CD4-positive, CD25-positive, alpha-beta regulatory T cell (primary cell): Measurements from ENCODE around the gene KAT6B. TPM values are rescaled to one million over a fixed set of nuclear protein-coding genes. Genes with fewer than 3 reads are reported as not detected.

Experiments used
- ATAC-seq, 2 donors: fragments of 150-1000 bp; cut with Tn5 transposase; one replicate each; pipeline ENCODE4 v1.10.0; 2021; ENCODE audit warnings: low read depth in 2 of 2, moderate number of reproducible peaks in 2 of 2, moderate library complexity in 1 of 2
- DNase-seq, 3 donors: peaks; one replicate each; pipeline versions ENCODE4 v3.0.0 to v3.0.0-alpha.2; 2012 to 2022; ENCODE audit warnings: mixed read lengths in 1 of 3
- H3K27ac ChIP-seq: one replicate; pipeline ENCODE4 v1.7.0; 2013; ENCODE audit warnings: mild to moderate bottlenecking, low read length; ENCODE audit not compliant: insufficient read depth, poor library complexity, severe bottlenecking
- H3K27me3 ChIP-seq: one replicate; pipeline ENCODE4 v1.7.0; 2013; ENCODE audit warnings: low read length; ENCODE audit not compliant: control insufficient read depth, insufficient read depth
- H3K36me3 ChIP-seq: one replicate; pipeline ENCODE4 v1.7.0; 2013; ENCODE audit warnings: mild to moderate bottlenecking, low read length, moderate library complexity; ENCODE audit not compliant: control insufficient read depth, insufficient read depth
- H3K4me1 ChIP-seq: 2 replicates; pipeline ENCODE4 v1.7.0; 2013; ENCODE audit warnings: mild to moderate bottlenecking, low read length; ENCODE audit not compliant: insufficient read depth, control insufficient read depth, poor library complexity, severe bottlenecking
- H3K4me3 ChIP-seq: one replicate; pipeline ENCODE4 v1.7.0; 2013; ENCODE audit warnings: low read depth, mild to moderate bottlenecking, low read length, moderate library complexity
- H3K9me3 ChIP-seq, 2 experiments: 1 replicate in 1 of 2; 2 replicates in 1 of 2; pipeline ENCODE4 v1.7.0; 2013; ENCODE audit warnings: low read length in 2 of 2, mild to moderate bottlenecking in 1 of 2, moderate library complexity in 1 of 2; ENCODE audit not compliant: control insufficient read depth in 2 of 2
- H3K27ac Mint-ChIP-seq, 3 donors: one replicate each; pipeline ENCODE4 v1.8.0; 2020 to 2022; ENCODE audit warnings: mild to moderate bottlenecking in 3 of 3, mixed read lengths in 3 of 3, moderate library complexity in 2 of 3
- H3K27me3 Mint-ChIP-seq: one replicate; pipeline ENCODE4 v1.8.0; 2022; ENCODE audit warnings: mild to moderate bottlenecking, mixed read lengths
- H3K36me3 Mint-ChIP-seq: one replicate; pipeline ENCODE4 v1.8.0; 2020; ENCODE audit warnings: mixed read lengths
- H3K4me1 Mint-ChIP-seq, 4 donors: one replicate each; pipeline ENCODE4 v1.8.0; 2020 to 2022; ENCODE audit warnings: mixed read lengths in 4 of 4, mild to moderate bottlenecking in 1 of 4
- H3K4me3 Mint-ChIP-seq, 4 donors: one replicate each; pipeline ENCODE4 v1.8.0; 2020 to 2022; ENCODE audit warnings: mild to moderate bottlenecking in 4 of 4, mixed read lengths in 4 of 4, moderate library complexity in 3 of 4
- H3K9me3 Mint-ChIP-seq, 7 donors: one replicate each; pipeline ENCODE4 v1.8.0; 2020 to 2022; ENCODE audit warnings: mixed read lengths in 7 of 7, mild to moderate bottlenecking in 3 of 7, moderate library complexity in 2 of 7
- polyA plus RNA-seq, 4 donors: library from polyadenylated mRNA; unstranded; fragments of 300-500 nt; fragmentation: Illumina TruSeq; gene quantifications; one replicate each; pipeline ENCODE4 v1.2.3, GENCODE V29; 2021
- total RNA-seq: library from RNA; stranded (reverse); gene quantifications from one replicate; pipeline ENCODE4 v1.2.3, GENCODE V29; 2022

Gene KAT6B
- total and polyA plus RNA-seq, 5 donors from 2014 or later = 14.5 to 67.1 (median 16.6) TPM

DNA sequence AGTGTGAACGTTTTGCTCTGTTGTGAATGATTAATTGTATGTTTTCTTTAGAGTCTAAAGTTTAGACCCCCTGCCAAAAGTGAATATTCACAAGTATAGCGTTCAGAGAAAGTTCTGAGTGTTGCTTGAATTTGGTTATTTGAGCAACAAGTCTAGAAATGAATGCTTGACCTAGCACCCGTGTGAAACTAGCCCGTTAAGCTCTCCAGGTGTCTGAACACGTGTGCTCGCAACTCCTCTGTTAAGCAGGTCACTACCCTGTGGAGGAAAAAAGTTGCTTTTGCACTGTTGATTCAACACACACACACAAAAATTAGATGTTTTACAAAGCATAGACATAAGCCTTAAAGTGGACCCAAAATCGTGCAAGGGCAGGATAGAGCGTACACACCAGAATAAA is 206.4 kb downstream of the KAT6B start:
- ATAC-seq = no peak
- H3K4me1 ChIP-seq = no peaks in the 10 kb centered on the region
- H3K36me3 Mint-ChIP-seq = peaks cover 34% of the 10 kb centered on the region
- peaks cover 0 to 1% (median 0%) of the 10 kb centered on the region in 7 donors for H3K9me3 Mint-ChIP-seq
- H3K27me3 ChIP-seq = no peaks in the 10 kb centered on the region
- no peak overlapping the region for H3K4me3 Mint-ChIP-seq
- peaks cover 27% of the 10 kb centered on the region for H3K36me3 ChIP-seq
- DNase-seq = no peak
- H3K9me3 ChIP-seq = no peaks in the 10 kb centered on the region
- no peak overlapping the region for H3K27ac ChIP-seq
- no peak overlapping the region for H3K4me3 ChIP-seq
- peaks cover 15 to 29% (median 20%) of the 10 kb centered on the region in 4 donors for H3K4me1 Mint-ChIP-seq
- peaks cover 4% of the 10 kb centered on the region for H3K27me3 Mint-ChIP-seq
- no peak overlapping the region for H3K27ac Mint-ChIP-seq

DNA sequence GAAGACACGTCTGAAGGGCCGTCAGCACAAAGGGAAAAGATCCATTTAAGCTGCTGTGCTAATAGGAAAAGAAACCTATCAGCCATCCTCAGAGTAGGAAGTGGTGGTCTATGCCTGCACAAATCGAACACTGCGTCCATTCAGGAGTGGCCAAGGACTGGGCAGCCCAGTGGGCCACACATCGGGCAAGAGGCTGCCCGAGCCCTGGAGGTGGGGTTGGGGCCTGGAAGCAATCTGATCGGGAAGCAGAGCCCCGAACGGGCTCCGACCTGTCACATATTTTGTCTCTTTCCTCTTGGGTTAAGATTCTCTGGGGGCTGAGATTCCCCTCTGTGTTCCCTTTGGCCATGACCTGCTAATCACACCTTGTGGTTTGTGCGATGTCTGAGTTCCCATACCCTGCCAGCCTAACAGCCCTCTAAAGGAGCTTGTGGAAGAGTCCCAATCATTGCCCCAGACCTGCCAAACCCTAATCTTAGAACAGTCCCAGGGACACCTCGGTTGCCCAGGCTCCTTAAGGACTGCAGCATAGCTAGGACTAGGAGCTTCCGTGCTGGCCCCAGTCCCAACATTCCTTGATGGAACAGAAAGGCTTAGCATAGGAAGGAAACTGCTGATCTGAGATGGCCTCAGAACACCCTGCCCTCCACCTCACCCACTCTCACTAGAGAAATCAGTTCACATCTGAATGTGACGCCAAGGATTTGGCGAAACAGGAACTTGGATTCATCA is 207.2 kb downstream of the KAT6B start:
- Histone ChIP-seq H3K27me3 (no peaks in the 10 kb centered on the region), H3K9me3 (no peaks in the 10 kb centered on the region), H3K4me1 (no peaks in the 10 kb centered on the region), H3K36me3 (peaks cover 24% of the 10 kb centered on the region), H3K4me3 (no peak overlapping the region), H3K27ac (no peak overlapping the region)
- peaks cover 0 to 1% (median 0%) of the 10 kb centered on the region in 7 donors for H3K9me3 Mint-ChIP-seq
- peak overlapping the region in 2 of 3 donors; percentile 12 to 32 for H3K27ac Mint-ChIP-seq
- peaks cover 15 to 29% (median 20%) of the 10 kb centered on the region in 4 donors for H3K4me1 Mint-ChIP-seq
- peaks cover 27% of the 10 kb centered on the region for H3K36me3 Mint-ChIP-seq
- no peak for ATAC-seq
- DNase-seq = no peak
- peak overlapping the region in 1 of 4 donors; percentile 38 for H3K4me3 Mint-ChIP-seq
- no peaks in the 10 kb centered on the region for H3K27me3 Mint-ChIP-seq

DNA sequence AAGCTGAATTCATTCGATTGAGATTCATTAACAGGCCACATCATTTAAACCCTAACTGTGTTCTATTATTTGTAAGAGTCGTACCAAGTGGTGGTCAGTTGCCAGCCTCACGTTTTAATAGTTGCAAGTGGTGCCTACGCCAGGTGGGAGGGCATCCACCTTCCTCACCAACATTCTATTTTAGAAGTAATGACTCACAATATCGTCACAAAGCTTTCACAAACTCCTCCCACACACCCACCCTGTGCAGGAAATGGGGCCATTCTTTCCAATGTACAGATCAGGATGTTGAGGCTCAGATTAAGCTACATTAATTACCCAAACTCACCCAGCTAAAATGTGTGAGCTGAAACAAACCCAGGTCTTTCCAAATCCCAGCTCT is 207.7 kb downstream of the KAT6B start:
- peaks cover 18% of the 10 kb centered on the region for H3K36me3 ChIP-seq
- H3K4me1 ChIP-seq = no peaks in the 10 kb centered on the region
- H3K4me3 Mint-ChIP-seq = no peak overlapping the region
- H3K27me3 ChIP-seq = no peaks in the 10 kb centered on the region
- peaks cover 15 to 29% (median 18%) of the 10 kb centered on the region in 4 donors for H3K4me1 Mint-ChIP-seq
- no peak overlapping the region for H3K4me3 ChIP-seq
- no peak overlapping the region for H3K27ac ChIP-seq
- H3K36me3 Mint-ChIP-seq = peaks cover 21% of the 10 kb centered on the region
- H3K27me3 Mint-ChIP-seq = no peaks in the 10 kb centered on the region
- peaks cover 0 to 1% (median 0%) of the 10 kb centered on the region in 7 donors for H3K9me3 Mint-ChIP-seq
- peak overlapping the region in 2 of 3 donors; percentile 12 to 32 for H3K27ac Mint-ChIP-seq
- H3K9me3 ChIP-seq = no peaks in the 10 kb centered on the region
- peak; percentile 33 to 61 for ATAC-seq
- peak in 1 of 3 donors; percentile 59 for DNase-seq

DNA sequence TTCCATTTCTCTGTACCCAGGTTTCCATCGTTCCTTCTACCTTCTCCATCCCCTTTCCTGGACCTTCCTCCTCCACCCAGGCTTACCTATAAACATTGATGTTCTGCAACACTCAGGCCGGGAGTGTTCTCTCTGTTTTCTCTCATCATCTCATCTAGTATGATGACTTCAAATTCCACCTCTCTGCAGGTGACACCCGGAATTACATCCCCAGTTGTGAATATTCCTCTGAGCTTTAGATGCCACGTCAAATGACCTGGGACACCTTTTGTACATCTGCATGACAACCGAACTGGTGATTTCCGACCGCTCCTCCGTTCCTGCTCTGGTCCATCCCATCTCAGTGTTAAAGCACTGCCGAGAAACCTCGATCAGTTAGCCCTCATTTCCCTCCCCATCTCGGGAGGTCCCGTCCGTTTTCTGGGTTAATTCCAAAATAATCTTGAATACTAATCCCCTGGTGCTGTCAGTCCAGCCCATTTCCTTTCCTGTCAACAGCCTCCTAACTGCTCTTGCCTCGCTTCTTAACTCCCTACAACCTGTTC is 208.4 kb downstream of the KAT6B start:
- Histone ChIP-seq H3K36me3 (peaks cover 12% of the 10 kb centered on the region), H3K4me3 (no peak overlapping the region), H3K27me3 (no peaks in the 10 kb centered on the region), H3K27ac (no peak overlapping the region), H3K4me1 (no peaks in the 10 kb centered on the region), H3K9me3 (no peaks in the 10 kb centered on the region)
- Mint-ChIP-seq H3K9me3 (peaks cover 0 to 1% (median 0%) of the 10 kb centered on the region in 7 donors), H3K4me3 (no peak overlapping the region), H3K36me3 (peaks cover 15% of the 10 kb centered on the region), H3K4me1 (peaks cover 15 to 29% (median 18%) of the 10 kb centered on the region in 4 donors), H3K27ac (peak overlapping the region; percentile 12 to 63 (median 48)), H3K27me3 (no peaks in the 10 kb centered on the region)
- no peak for ATAC-seq
- no peak for DNase-seq

DNA sequence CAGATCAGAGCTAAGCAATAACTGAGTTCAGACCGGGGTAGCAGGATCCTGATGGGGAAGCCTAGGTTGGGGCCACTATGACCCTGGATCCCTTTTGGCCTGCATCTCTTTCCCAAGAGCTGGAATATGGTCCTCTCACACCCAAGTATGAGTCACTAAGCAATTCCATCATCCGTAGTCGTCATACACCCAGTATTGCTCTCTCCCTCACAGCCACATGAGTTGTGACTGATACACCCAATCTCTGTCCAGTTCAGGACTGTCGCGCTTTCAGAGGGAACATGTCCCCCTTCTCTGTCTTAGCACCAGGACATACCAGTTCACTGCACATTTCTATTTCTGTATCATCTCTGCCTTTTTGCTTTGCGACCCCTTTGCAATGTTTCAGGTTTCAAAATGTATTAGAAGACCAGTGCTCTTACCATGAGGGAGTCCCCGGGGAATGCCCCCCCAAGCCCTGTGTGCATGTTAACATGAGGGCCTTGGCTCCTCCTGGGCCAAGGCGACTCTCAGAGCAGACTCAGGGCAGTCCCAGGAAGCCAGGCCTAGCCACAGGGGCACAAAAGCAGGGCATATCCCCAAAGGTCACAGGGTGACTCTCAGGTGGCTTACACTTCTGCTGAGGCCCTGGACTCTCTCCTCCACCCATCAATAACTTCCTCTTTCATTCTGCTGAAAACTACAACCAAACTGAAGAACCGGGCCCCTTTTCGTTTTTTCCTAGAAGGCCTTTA is 209.7 kb downstream of the KAT6B start:
- Mint-ChIP-seq H3K36me3 (peaks cover 3% of the 10 kb centered on the region), H3K9me3 (peaks cover 0 to 1% (median 0%) of the 10 kb centered on the region in 7 donors), H3K4me3 (no peak overlapping the region), H3K4me1 (peaks cover 15 to 29% (median 18%) of the 10 kb centered on the region in 4 donors), H3K27ac (peak overlapping the region in 1 of 3 donors; percentile 41), H3K27me3 (no peaks in the 10 kb centered on the region)
- no peaks in the 10 kb centered on the region for H3K4me1 ChIP-seq
- no peak overlapping the region for H3K4me3 ChIP-seq
- ATAC-seq (no peak), DNase-seq (no peak)
- H3K9me3 ChIP-seq = no peaks in the 10 kb centered on the region
- no peaks in the 10 kb centered on the region for H3K36me3 ChIP-seq
- H3K27ac ChIP-seq = no peak overlapping the region
- no peaks in the 10 kb centered on the region for H3K27me3 ChIP-seq

DNA sequence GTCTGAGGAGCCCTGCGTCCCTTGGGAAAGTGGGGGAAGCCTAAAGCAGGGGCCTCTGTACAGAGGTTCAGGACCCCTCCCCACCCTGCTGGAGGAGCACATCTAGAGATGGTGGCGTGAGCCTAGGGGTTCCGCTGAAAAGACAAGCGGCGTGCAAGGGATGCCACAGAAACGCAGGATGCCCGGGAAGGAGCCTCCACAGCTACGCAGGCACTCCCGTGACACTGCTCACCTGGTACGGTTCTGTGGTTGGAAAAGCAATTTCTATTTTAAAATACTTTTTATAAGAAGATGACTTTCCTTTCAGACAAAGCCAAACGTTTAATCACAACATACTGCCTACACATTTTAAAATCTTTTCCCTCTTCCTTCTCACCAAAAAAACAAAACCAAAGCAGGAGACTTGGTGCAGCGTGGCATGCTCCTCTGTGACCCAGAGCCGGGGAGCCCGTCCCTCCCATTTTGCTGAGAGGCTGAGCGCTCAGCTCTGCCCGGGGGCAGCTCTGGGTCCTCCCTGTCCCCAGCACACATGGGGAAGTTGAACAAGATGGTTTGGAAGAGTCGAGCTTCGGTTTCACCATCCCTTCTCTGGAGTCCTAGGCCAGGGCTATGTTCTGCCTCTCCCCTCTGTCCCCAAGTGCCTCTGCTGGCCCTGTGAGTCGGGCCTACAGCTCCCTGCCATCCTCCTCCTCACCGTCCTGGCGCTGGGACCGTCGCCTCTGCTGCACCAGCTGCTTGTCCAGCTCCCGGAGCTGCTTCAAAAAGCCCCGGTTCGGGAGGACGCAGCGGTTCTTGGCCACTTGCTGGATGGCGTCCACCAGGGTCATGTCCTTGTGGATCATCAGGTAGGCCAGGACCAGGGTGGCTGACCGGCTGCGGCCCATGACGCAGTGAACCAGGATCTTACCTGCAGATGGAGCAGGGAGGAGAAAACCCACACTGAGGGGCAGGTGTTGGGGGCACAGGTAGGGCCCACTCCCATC is 211.1 kb downstream of the KAT6B start:
- Mint-ChIP-seq H3K4me1 (peaks cover 15 to 32% (median 18%) of the 10 kb centered on the region in 4 donors), H3K4me3 (no peak overlapping the region), H3K36me3 (no peaks in the 10 kb centered on the region), H3K27me3 (no peaks in the 10 kb centered on the region), H3K27ac (peak overlapping the region in 1 of 3 donors; percentile 93), H3K9me3 (no peaks in the 10 kb centered on the region)
- no peaks in the 10 kb centered on the region for H3K36me3 ChIP-seq
- H3K4me3 ChIP-seq = no peak overlapping the region
- no peaks in the 10 kb centered on the region for H3K9me3 ChIP-seq
- H3K4me1 ChIP-seq = no peaks in the 10 kb centered on the region
- H3K27ac ChIP-seq = no peak overlapping the region
- DNase-seq (no peak), ATAC-seq (no peak)
- no peaks in the 10 kb centered on the region for H3K27me3 ChIP-seq

DNA sequence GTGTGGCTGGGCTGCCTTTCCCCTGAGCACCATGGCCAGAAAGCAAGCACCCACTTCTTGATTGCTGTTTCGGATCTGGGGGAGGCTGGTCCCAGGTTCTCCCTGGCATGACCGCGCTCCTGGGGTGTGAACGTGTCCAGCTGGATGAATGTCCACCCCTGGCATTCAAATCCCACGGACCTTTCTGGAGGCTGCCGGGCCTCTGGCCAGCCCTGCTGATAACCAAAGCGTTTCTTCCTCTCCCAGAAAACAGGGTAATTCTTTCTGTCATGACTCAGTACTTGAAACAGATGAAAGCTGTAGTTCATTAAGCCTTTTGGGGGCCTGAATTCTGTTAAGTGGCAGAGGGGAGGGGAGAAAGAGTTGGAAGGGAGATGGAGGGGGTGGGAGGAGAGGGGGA is 211.9 kb downstream of the KAT6B start:
- no peaks in the 10 kb centered on the region for H3K4me1 ChIP-seq
- no peak overlapping the region for H3K4me3 Mint-ChIP-seq
- H3K9me3 ChIP-seq = no peaks in the 10 kb centered on the region
- ATAC-seq (no peak), DNase-seq (no peak)
- H3K4me1 Mint-ChIP-seq = peaks cover 15 to 32% (median 18%) of the 10 kb centered on the region in 4 donors
- H3K27ac ChIP-seq = no peak overlapping the region
- H3K27me3 Mint-ChIP-seq = peaks cover 4% of the 10 kb centered on the region
- no peaks in the 10 kb centered on the region for H3K36me3 Mint-ChIP-seq
- H3K36me3 ChIP-seq = no peaks in the 10 kb centered on the region
- no peak overlapping the region for H3K27ac Mint-ChIP-seq
- no peak overlapping the region for H3K4me3 ChIP-seq
- H3K9me3 Mint-ChIP-seq = no peaks in the 10 kb centered on the region
- no peaks in the 10 kb centered on the region for H3K27me3 ChIP-seq
